DMS 273 treated with DMSO at 0.1 percent for 48 hours (cell line): ENCODE results near the gene ZNF611.
"Not testable (repeated sequence)": the region's sequence is repeated elsewhere in the genome, so short reads cannot be mapped to it uniquely, and the experiment has no call there.

Experiments
- DNase-seq: peaks from one replicate; lab custom pipeline; 2025; lab: John Stamatoyannopoulos, UW

The ZNF611 gene

GRCh38 chr19:52734893-52735661 lies at the start of gene ZNF611:
Gene ZNF611 (minus strand): TSS chr19:52735044. CDS start chr19:52715894, 19,150 bp downstream.
- DNase-seq = peak; percentile 69

- not testable (repeated sequence) for DNase-seq
Observed at GRCh38 chr19:52782864-52783263, 48.0 kb upstream of the ZNF611 start.

GRCh38 chr19:52778811-52779210 lies 44.0 kb upstream of the ZNF611 start:
- DNase-seq = no peak

GRCh38 chr19:52756447-52756846 lies 21.6 kb upstream of the ZNF611 start:
- DNase-seq = not testable (repeated sequence)

GRCh38 chr19:52749780-52750179 lies 14.9 kb upstream of the ZNF611 start:
- DNase-seq = no peak

GRCh38 chr19:52748336-52748950 lies 13.6 kb upstream of the ZNF611 start:
- DNase-seq = no peak

GRCh38 chr19:52745919-52746318 lies 11.1 kb upstream of the ZNF611 start:
- DNase-seq = not testable (repeated sequence)

- no peak for DNase-seq
Observed at GRCh38 chr19:52743091-52743490, 8.2 kb upstream of the ZNF611 start.

- no peak for DNase-seq
Observed at GRCh38 chr19:52742516-52742915, 7.7 kb upstream of the ZNF611 start.

GRCh38 chr19:52741951-52742485 lies 7.2 kb upstream of the ZNF611 start:
- no peak for DNase-seq

- not testable (repeated sequence) for DNase-seq
Observed at GRCh38 chr19:52741371-52741770, 6.5 kb upstream of the ZNF611 start.

GRCh38 chr19:52739576-52739975 lies 4.7 kb upstream of the ZNF611 start:
- DNase-seq = no peak

- no peak for DNase-seq
Observed at GRCh38 chr19:52735734-52736133, 890 bp upstream of the ZNF611 start.

GRCh38 chr19:52734331-52734892 lies 432 bp downstream of the ZNF611 start:
- no peak for DNase-seq

GRCh38 chr19:52726051-52726450 lies 8.8 kb downstream of the ZNF611 start:
- not testable (repeated sequence) for DNase-seq

- no peak for DNase-seq
Observed at GRCh38 chr19:52725528-52725961, 9.3 kb downstream of the ZNF611 start.

GRCh38 chr19:52724701-52725514 lies 9.9 kb downstream of the ZNF611 start:
- DNase-seq = no peak

GRCh38 chr19:52723907-52724598 lies 10.8 kb downstream of the ZNF611 start:
- DNase-seq = not testable (repeated sequence)

- DNase-seq = no peak
Observed at GRCh38 chr19:52722062-52723003, 12.5 kb downstream of the ZNF611 start.

GRCh38 chr19:52720541-52720940 lies 14.3 kb downstream of the ZNF611 start:
- DNase-seq = not testable (repeated sequence)
